CD4-positive, alpha-beta T cell treated with Interleukin-6 for 4 hours (primary cell): ENCODE measurements around the gene CALHM1.
"Not testable (repeated sequence)": the region's sequence is repeated elsewhere in the genome, so short reads cannot be mapped to it uniquely, and the experiment has no call there.

Experiments
- DNase-seq: peaks from one replicate; pipeline ENCODE4 v3.0.0-alpha.2; 2020; ENCODE audit warnings: mixed read lengths

CALHM1 gene

DNA sequence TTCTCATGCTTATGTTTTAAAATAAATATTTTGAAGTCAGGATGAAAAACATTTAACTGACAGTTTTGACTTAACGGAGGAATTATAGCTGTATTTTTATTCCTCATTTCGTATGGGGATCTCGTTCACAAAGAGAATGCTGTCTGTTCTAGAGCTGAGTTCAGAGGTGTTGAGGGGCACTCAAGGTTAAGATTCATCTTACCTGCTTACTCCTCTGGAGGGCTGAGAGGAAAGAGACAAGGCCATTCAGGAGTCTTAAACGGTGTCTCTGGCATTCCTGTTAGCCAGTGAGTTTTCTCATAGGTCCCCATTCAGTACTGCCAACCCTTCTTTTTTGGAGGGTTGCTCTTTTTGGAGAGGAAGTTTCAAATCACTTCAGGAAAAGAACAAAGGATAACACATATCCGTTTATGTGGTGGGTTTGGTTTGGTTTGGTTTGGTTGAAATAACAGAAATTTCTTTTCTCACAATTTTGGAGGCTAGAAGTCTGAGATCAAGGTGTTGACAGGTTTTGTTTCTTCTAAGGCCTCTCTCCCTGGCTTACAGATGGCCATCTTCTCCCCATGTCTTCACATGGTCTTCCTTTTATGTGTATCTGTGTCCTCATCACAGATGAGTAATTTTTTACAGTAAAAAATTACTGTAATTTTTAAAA, 29.6 kb downstream of the CALHM1 start:
- no peak for DNase-seq

DNA sequence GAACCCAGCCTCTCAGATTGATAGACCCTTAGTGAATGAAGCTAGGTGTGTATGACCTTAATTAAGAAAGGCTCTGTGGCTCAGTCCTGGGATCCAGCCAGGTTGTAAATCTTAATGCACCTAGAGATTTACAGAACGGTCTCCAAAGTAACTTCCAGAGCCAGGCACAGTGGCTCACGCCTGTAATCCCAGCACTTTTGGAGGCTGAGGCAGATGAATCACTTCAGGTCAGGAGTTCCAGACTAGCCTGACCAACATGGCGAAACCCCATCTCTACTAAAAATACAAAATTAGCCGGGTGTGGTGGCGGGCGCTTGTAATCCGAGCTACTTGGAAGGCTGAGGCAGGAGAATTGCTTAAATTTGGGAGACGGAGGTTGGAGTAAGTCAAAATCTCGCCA, 30.8 kb downstream of the CALHM1 start:
- DNase-seq = no peak

DNA sequence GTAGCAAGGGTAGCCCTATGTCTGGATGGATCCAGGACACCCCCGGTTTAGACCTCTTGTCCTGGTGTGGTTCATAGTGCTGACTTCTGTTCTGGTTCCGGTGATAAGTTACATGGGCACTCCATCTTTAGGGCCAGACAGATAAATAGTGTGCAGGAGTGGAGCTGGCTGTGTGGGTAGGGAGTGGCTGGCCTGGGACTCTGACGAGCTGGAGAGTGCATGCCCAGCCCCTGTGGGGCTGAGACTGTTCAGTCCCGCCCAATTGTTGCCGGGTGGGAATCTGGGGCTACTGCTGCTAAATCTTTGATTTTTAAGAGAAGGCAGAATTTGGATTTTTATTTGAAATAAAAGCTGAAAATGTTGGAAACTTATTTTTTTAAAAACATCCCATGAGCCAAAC, 35.0 kb downstream of the CALHM1 start:
- DNase-seq = no peak

DNA sequence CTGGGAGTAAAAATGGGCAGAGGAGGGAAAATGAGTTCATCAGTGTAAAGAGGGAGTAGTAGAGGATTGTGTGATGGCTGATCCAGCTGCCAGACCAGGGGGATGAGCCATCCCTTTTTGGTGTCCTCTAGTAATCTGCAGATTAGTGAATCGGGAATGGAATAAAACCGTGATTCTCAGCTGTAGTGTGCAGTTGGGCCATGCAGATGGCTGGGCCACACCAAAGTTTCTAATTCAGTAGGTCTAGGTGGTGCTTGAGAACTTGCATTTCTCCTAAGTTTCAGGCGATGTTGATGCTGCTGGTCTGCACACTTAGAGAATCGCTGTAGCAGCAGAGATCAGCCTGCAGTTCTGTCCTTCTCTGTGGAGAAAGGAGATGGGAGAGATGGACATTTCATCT, 39.6 kb downstream of the CALHM1 start:
- no peak for DNase-seq

DNA sequence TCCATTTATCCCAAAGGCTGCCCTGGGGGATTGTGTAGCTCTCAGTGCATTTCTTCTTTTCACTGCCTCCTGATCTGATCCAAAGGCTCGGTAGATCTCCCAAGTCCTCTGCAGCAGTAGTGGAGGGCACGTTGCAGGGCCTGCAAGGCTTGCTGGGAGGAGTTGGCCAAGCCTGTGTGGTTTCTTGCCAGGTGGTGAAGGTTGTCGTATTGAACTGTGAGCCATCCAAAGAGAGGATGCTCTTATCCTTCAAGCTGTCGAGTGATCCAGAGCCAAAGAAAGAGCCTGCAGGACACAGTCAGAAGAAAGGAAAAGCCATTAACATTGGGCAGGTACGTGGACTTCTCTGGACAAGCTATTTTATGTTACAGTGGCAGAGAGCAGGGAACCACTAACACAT, 41.1 kb downstream of the CALHM1 start:
- DNase-seq = no peak

DNA sequence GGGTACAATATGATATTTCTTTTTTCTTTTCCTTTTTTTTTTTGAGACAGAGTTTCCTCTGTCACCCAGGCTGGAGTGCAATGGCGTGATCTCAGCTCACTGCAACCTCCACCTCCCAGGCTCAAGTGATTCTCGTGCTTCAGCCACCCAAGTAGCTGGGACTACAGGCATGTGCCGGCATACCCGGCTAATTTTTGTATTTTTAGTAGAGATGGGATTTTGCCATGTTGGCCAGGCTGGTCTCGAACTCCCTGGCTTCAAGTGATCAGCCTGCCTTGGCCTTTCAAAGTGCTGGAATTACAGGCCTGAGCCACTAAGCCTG, 41.6 kb downstream of the CALHM1 start:
- DNase-seq = not testable (repeated sequence)

DNA sequence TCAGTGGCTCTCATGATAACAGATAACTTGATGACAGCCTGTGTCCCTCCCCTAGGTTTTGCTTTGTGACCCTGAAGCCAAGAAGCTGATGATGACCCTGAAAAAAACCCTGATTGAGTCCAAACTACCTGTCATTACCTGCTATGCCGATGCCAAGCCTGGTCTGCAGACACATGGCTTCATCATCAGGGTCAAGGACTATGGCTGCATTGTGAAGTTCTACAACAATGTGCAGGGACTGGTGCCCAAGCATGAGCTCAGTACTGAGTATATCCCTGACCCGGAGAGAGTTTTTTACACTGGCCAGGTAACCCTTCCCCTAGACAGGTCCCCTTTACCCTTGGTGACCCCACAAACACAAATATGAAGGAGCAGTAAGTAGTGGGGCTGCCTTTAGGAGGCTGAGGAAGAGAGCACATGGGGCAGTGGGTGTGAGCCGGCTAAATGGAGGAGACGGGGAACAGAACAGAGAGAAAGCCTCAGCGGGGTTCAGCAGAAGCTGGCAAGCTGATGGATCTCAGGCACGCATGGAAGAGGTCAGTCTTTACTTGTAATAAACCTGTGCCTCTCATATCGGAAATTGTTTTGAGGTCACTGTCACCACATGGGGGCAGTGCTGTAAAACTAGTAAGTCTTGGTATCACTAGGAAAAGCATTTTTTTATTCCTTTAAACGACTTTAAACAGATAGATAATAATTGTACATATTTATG, 42.1 kb downstream of the CALHM1 start:
- DNase-seq = peak; percentile 76

DNA sequence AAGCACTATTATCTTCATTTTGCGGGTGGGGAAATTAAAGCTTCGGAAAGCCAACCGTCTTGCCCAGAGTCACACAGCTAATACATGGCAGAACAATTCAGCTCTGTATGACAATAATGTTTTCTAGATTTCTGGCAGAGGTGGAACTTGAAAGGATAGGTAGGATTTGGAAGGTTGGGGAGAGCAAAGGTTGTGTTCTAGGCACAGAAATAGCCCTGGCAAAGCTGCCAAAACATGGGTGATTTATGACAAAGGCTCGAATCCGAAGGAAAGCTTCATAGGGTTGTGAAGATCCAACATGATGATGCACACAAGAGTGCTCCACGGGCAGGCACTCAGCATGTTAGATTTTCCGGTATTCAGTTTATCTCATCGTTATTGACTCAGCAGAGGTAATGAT, 43.1 kb downstream of the CALHM1 start:
- no peak for DNase-seq

DNA sequence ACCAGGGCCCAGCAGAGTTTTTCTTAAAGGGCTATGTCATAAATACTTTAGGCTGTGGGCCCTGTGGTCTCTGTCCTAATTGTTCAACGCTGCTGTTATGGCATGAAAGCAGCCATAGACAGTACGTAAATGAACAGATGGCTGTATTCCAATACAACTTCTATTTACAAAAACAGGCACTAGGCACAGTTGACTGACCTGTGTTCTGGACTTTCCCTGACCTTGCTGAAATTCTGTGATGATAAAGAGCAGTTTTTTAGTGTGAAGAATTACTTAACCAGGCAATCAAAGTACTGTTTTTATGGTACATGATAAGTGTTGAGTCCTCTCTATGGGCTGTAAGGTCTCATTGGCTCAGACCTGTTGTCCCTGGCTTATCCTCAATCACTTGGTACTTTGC, 45.1 kb downstream of the CALHM1 start:
- DNase-seq = no peak
